Subcutaneous preadipocyte (primary cell): ENCODE results near the gene C10orf67. TPM values are rescaled to one million over a fixed set of nuclear protein-coding genes. Genes with fewer than 3 reads are reported as not detected.

Experiments used
- small RNA-seq: library from RNA; depleted of rRNA; stranded (forward); fragments of <200 nt; gene quantifications from one replicate; pipeline ENCODE3, GENCODE V24; 2012
- total RNA-seq: library from RNA; depleted of rRNA; stranded (reverse); fragments of >200 nt; gene quantifications from 2 replicates; pipeline ENCODE4 v1.2.3, GENCODE V29; 2012

Gene C10orf67
- under 0.01 TPM in 1 of 2 replicates, not detected in the other for total RNA-seq

DNA sequence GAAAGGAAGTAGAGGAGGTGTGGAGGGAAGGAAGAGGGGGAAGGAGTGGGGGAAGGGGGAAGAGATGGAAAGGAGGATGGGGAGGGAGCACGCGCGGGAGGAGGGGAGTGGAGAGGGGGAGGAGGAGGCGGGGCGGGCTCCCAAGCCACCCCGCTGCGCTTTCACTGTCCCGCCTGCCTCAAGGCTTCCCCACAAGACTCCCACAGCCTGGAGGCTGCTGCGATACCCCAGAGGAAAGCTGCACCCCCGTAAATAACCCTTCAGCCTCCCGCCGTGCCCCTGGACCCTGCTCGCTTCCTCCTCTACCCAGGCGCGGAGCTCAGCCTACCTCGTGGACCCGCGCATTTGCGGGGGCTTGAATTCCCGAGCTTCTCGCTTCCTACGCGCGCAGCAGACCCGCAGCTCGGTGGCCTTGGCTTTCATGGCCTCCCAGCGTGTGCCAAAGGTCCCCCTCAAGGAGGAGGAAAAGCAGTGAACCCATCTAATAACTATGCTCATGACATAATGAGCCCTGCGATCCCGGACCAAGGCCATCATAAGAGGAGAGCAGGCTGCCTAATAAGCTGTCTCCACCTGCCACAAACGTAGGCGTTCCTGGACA lies at the start of gene C10orf67:
TSS of gene C10orf67 (minus strand) at position 557 of the 601 bp plus-strand sequence. CDS start at position 534, 23 bp downstream.

DNA sequence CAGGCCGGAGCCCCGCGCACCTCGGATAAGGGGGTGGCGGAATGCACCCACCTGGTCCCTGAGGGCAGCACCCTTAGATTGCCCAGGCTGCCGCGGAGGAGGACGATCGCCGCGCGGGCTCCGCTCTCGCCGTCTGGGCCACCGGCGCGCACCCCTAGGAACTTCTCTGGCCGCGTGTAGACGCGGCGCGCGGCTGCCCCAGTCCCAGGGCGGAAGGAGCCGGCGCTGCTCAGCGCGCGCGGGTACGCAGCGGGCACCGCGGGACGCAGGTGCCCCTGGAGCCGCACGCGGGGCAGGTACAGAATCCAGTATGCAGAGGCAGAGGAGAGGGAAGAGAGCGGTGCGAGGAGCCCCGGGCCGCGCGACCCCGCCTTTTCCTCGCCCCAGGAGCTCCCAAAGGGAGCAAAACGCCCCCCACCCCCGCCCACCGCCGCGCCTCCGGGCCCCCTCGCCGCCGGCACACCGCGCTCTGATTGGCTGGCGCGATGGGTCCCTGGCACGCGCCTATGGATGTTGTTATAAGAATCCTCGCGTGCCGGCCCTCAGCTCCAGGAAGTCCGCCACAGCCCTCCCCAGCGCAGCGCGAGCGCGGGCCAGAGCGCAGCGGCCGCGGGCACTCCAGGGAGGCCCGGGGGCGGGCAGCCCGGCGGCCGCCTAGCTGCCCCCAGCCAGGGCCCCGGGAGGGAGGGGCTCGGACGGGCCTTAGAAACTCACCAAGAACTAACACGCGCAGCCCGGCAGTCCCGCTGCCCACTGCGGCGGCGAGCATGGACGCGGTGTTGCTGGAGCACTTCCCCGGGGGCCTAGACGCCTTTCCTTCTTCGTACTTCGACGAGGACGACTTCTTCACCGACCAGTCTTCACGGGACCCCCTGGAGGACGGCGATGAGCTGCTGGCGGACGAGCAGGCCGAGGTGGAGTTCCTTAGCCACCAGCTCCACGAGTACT lies 152.6 kb downstream of the C10orf67 start, which contains the start of gene PTF1A:
TSS of gene PTF1A (plus strand) at position 549 of the 948 bp plus-strand sequence. CDS start at position 768, 219 bp downstream.

Small RNA genes within 50 kb of the gene (small RNA-seq; reads per million reads assigned to genes)
- gene MIR1254-2 = not detected
- gene RF00561 = not detected

Other genes with a start within 250 kb of the C10orf67 start
- 5.5 TPM in 2 replicates for gene MSRB2, start 249.2 kb downstream of the C10orf67 start, total RNA-seq
- not detected in 2 replicates for gene PTF1A, start 152.5 kb downstream of the C10orf67 start, total RNA-seq
- gene OTUD1, start 94.3 kb upstream of the C10orf67 start, total RNA-seq = 2.7 and 3.7 TPM in 2 replicates